ENCODE measurements around the gene ABCG5.

Gene ABCG5

DNA sequence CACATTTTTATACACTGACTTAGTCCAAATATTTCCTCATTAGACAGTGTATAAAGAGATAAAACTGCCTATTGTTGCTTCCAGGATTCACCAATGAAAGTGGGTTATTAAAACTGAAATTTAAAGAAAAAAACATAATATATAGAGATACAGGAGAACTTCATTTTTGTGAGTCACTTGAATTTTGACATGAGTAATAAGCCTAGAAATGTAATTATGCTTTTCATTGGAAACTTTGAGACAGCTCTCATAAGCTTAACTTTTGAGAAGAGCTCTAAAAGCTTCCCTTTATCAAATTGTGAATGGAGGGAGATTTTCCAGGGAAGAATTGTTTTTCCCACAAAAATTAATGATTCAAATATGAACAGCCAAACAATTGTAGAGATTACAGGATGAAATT lies 50.7 kb downstream of the ABCG5 start:
- no peak overlapping the region for H3K4me3 ChIP-seq (ENCODE audit: low read depth, low read length)
- no peaks in the 10 kb centered on the region for H3K79me2 ChIP-seq (ENCODE audit: control insufficient read depth, insufficient read depth, low read length, unreplicated experiment)
- H3K36me3 ChIP-seq (ENCODE audit: insufficient read depth, low read length), result no peaks in the 10 kb centered on the region
- H2AFZ ChIP-seq (ENCODE audit: low read length, unreplicated experiment), result no peak overlapping the region
- no peak overlapping the region for H3K27ac ChIP-seq (ENCODE audit: low read depth, low read length)
- H3K4me1 ChIP-seq (ENCODE audit: control insufficient read depth, insufficient read depth, low read length, unreplicated experiment), result no peaks in the 10 kb centered on the region
- no peaks in the 10 kb centered on the region for H3K27me3 ChIP-seq (ENCODE audit: insufficient read depth, low read length)

DNA sequence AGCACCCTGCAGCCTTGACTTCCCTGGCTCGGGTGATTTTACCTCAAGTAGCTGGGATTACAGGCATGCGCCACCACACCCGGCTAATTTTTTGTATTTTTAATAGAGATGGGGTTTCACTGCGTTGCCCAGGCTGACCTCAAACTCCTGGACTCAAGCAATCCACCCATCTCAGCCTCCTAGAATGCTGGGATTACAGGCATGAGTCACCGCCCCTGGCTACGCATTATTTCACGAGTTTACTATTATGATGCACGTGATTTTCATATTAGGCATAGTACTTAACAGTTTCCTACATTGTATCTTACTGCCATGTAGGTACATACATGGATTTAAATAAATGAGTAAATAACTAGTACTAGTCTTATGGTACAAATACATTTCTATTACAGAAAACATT lies 60.4 kb downstream of the ABCG5 start:
- H3K36me3 ChIP-seq (ENCODE audit: insufficient read depth, low read length), result peaks cover 5% of the 10 kb centered on the region; the same call in 1 of the 2 replicates
- H3K27me3 ChIP-seq (ENCODE audit: insufficient read depth, low read length), result no peaks in the 10 kb centered on the region
- H3K27ac ChIP-seq (ENCODE audit: low read depth, low read length), result no peak overlapping the region
- no peak overlapping the region for H2AFZ ChIP-seq (ENCODE audit: low read length, unreplicated experiment)
- no peaks in the 10 kb centered on the region for H3K79me2 ChIP-seq (ENCODE audit: control insufficient read depth, insufficient read depth, low read length, unreplicated experiment)
- no peaks in the 10 kb centered on the region for H3K4me1 ChIP-seq (ENCODE audit: control insufficient read depth, insufficient read depth, low read length, unreplicated experiment)
- no peak overlapping the region for H3K4me3 ChIP-seq (ENCODE audit: low read depth, low read length)

DNA sequence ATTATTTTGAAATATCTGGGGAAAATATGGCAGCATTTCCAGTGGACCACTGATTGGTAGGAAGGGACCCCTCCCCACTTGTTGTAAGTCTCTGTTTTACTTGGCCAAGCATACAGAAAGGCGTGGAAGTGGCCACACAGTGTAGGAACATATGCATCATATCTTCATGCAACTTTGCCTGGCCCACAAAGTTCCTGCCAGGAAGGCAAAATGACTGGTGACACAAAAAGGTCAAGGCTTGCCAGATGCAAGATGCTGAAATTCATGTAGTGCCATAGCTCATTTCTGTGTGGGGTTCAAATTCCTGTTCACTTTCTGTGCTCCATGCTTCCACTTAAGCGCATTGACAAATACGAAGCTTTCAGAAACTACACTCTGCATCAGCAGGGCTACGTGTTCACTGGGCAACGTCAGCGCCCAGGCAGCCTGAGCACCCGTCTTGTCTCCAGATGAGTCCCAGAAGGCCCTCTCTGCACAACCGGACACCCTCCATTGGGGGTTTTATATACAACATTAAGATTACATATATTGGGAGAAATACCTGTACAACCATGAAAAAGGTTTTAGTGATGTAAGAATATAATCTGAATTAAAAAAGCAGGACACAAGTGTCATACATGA lies 61.2 kb downstream of the ABCG5 start:
- no peaks in the 10 kb centered on the region for H3K79me2 ChIP-seq (ENCODE audit: control insufficient read depth, insufficient read depth, low read length, unreplicated experiment)
- no peak overlapping the region for H3K4me3 ChIP-seq (ENCODE audit: low read depth, low read length)
- no peaks in the 10 kb centered on the region for H3K27me3 ChIP-seq (ENCODE audit: insufficient read depth, low read length)
- no peak overlapping the region for H2AFZ ChIP-seq (ENCODE audit: low read length, unreplicated experiment)
- H3K27ac ChIP-seq (ENCODE audit: low read depth, low read length), result no peak overlapping the region
- peaks cover 5% of the 10 kb centered on the region; the same call in 1 of the 2 replicates for H3K36me3 ChIP-seq (ENCODE audit: insufficient read depth, low read length)
- H3K4me1 ChIP-seq (ENCODE audit: control insufficient read depth, insufficient read depth, low read length, unreplicated experiment), result no peaks in the 10 kb centered on the region

DNA sequence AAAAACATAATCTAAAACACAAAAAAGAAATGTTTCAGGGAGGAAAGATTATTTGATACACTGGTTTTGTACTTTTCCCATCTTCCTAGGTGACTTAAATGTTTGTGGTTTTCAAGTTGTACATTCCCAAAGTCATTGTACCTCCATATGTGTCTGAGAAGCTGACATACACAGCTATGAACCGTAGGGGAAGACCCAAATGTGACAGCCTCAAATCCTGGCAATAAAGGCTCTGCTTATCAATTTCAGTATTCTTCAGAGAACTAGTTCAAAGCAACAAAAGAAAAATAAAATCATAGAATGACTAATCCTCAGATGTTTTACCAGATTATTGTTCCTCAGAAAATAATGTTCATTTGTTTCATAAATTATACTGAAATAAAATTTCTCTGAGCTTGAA lies 62.3 kb downstream of the ABCG5 start:
- Histone ChIP-seq H3K79me2 (ENCODE audit: control insufficient read depth, insufficient read depth, low read length, unreplicated experiment) (no peaks in the 10 kb centered on the region), H2AFZ (ENCODE audit: low read length, unreplicated experiment) (no peak overlapping the region), H3K27me3 (ENCODE audit: insufficient read depth, low read length) (no peaks in the 10 kb centered on the region), H3K4me3 (ENCODE audit: low read depth, low read length) (no peak overlapping the region), H3K36me3 (ENCODE audit: insufficient read depth, low read length) (peaks cover 5% of the 10 kb centered on the region; the same call in 1 of the 2 replicates), H3K4me1 (ENCODE audit: control insufficient read depth, insufficient read depth, low read length, unreplicated experiment) (no peaks in the 10 kb centered on the region), H3K27ac (ENCODE audit: low read depth, low read length) (no peak overlapping the region)

DNA sequence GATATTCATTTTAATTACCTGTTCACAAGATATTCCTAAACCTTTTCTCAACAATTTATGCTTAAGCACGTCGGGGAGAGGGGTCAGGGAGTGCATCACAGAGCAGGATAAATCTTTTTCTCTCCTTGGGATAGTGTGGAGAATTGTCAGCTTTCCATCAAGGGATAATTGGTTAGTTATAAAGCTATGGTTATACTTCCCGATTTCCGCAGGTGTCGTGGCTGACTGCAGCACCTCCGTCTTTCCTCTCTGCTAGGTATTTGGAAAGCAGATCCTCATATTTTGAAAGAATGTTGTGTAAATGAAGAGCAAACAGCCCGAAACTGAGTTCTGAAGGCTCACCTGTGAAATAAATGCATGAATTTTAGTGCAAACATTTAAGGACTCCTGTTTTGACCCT lies 64.0 kb downstream of the ABCG5 start:
- Histone ChIP-seq H3K79me2 (ENCODE audit: control insufficient read depth, insufficient read depth, low read length, unreplicated experiment) (no peaks in the 10 kb centered on the region), H3K27me3 (ENCODE audit: insufficient read depth, low read length) (no peaks in the 10 kb centered on the region), H3K4me1 (ENCODE audit: control insufficient read depth, insufficient read depth, low read length, unreplicated experiment) (no peaks in the 10 kb centered on the region), H3K27ac (ENCODE audit: low read depth, low read length) (peak overlapping the region; percentile 76), H3K4me3 (ENCODE audit: low read depth, low read length) (peak overlapping the region; percentile 85), H2AFZ (ENCODE audit: low read length, unreplicated experiment) (peak overlapping the region; percentile 73), H3K36me3 (ENCODE audit: insufficient read depth, low read length) (peaks cover 5% of the 10 kb centered on the region; the same call in 1 of the 2 replicates)

DNA sequence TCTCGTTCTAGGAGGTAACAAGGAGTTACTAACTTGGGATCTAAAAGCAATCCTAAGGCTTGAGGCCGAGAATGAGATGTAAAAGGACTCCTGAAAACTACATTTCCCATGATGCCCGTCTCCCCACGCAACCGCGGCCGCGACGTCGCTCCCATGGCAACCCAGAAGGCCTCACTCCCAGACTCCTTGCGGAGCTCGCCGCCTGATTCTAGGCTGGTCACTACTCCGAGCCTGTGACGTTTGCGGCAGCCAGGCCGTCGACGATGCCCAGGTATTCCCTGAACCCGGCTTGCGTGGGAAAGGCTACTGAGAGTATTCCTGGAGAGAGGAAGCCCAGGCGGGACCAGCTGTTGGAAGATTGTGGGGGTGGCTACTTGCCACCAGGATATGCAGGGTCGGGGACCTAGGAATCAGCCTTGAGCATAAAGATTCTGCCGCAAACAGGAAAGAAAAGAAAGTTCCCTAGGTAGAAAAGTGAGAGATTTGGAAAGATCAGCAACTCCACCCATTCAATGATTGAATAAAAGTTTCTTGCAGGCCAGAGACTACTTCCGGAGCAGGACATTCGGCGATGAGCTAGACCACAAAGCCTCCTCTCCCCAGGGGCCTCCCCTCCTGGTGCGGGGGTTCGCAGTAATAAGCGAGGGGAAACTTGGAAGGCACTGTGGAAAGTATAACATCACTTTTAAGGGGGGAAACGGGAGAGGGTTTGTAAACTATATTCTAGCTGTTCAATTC lies 64.6 kb downstream of the ABCG5 start, which contains the start of gene DYNC2LI1:
DYNC2LI1 (plus strand) TSS at position 164 of the 738 bp plus-strand sequence; CDS start at position 264, 100 bp downstream.
- H2AFZ ChIP-seq (ENCODE audit: low read length, unreplicated experiment), result peak within 1 kb of the TSS; percentile 73
- peak within 1 kb of the TSS; percentile 85 for H3K4me3 ChIP-seq (ENCODE audit: low read depth, low read length)
- peak within 1 kb of the TSS; percentile 76 for H3K27ac ChIP-seq (ENCODE audit: low read depth, low read length)
- peaks cover 5% of the 10 kb centered on the region; the same call in 1 of the 2 replicates for H3K36me3 ChIP-seq (ENCODE audit: insufficient read depth, low read length)
- H3K79me2 ChIP-seq (ENCODE audit: control insufficient read depth, insufficient read depth, low read length, unreplicated experiment), result no peaks in the 10 kb centered on the region
- no peaks in the 10 kb centered on the region for H3K4me1 ChIP-seq (ENCODE audit: control insufficient read depth, insufficient read depth, low read length, unreplicated experiment)
- H3K27me3 ChIP-seq (ENCODE audit: insufficient read depth, low read length), result no peaks in the 10 kb centered on the region

DNA sequence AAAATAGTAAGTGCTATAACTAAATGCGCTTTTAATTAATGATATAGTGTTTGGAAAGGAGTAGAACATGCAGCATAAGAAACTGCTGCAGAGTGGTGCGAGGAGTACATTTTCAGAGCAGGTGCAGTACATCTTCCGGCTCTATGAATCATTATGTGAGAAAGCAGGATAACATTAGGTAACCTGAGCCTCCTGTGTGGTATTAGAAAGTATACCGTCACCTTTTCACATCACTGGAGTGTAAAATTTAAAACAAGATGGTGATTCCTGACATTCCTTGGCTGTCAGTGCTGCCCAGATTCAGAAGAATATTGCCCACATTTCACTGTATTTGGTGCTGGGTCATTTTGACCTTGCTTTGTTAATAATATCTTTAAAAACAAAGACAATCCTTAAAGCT lies 72.6 kb downstream of the ABCG5 start:
- Histone ChIP-seq H3K27me3 (ENCODE audit: insufficient read depth, low read length) (no peaks in the 10 kb centered on the region), H2AFZ (ENCODE audit: low read length, unreplicated experiment) (no peak overlapping the region), H3K79me2 (ENCODE audit: control insufficient read depth, insufficient read depth, low read length, unreplicated experiment) (no peaks in the 10 kb centered on the region), H3K27ac (ENCODE audit: low read depth, low read length) (no peak overlapping the region), H3K36me3 (ENCODE audit: insufficient read depth, low read length) (no peaks in the 10 kb centered on the region), H3K4me3 (ENCODE audit: low read depth, low read length) (no peak overlapping the region), H3K4me1 (ENCODE audit: control insufficient read depth, insufficient read depth, low read length, unreplicated experiment) (no peaks in the 10 kb centered on the region)

DNA sequence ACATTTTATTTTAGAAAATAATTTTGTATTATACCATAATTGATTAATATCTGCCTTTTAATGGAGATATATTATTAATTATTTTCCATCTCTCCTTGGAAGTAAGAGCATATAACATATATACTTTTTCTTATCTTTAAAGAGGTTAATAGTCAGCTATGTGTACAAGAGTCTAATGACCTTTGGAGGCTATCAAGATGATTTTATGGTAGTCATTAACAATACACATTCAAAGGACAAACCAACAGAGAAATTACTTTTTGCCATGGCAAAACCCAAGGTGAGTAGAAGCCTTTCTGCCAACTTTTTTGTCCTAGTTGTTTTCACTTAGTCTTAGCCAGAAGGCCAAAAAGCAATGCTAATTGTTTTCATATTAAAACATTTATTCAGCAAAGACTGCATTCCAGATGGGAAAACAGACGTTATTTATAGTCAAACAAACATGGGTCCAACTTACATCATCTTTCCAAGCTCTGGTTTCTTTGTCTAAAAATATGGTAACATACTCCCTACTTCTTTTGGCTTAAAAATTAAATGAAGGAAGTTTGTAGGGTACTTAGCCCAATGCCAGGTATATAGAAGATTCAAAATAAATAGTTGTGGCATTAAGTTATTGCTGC lies 74.4 kb downstream of the ABCG5 start:
- Histone ChIP-seq H2AFZ (ENCODE audit: low read length, unreplicated experiment) (no peak overlapping the region), H3K27ac (ENCODE audit: low read depth, low read length) (no peak overlapping the region), H3K4me3 (ENCODE audit: low read depth, low read length) (no peak overlapping the region), H3K79me2 (ENCODE audit: control insufficient read depth, insufficient read depth, low read length, unreplicated experiment) (no peaks in the 10 kb centered on the region), H3K27me3 (ENCODE audit: insufficient read depth, low read length) (no peaks in the 10 kb centered on the region), H3K36me3 (ENCODE audit: insufficient read depth, low read length) (no peaks in the 10 kb centered on the region), H3K4me1 (ENCODE audit: control insufficient read depth, insufficient read depth, low read length, unreplicated experiment) (peaks cover 7% of the 10 kb centered on the region)

DNA sequence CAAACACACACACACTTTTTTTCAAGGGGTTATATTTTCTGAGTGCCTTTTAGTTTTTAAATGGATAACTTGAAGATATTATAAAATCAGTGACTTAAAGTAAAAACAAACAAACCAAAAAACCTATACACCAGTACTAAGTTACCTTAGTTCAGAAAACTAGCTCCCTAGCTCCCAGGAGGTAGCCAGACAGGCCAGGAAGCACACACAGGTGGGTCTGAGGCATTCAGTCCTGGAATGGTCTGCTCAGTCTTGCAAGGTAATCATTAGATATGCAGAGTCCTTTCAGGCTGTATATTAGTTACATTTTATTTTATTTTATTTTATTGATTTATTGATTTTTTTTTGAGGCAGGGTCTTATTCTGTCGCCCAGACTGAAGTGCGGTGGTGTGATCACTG lies 75.5 kb downstream of the ABCG5 start:
- H3K79me2 ChIP-seq (ENCODE audit: control insufficient read depth, insufficient read depth, low read length, unreplicated experiment), result no peaks in the 10 kb centered on the region
- peaks cover 18% of the 10 kb centered on the region for H3K4me1 ChIP-seq (ENCODE audit: control insufficient read depth, insufficient read depth, low read length, unreplicated experiment)
- no peak overlapping the region for H3K27ac ChIP-seq (ENCODE audit: low read depth, low read length)
- H3K36me3 ChIP-seq (ENCODE audit: insufficient read depth, low read length), result no peaks in the 10 kb centered on the region
- no peaks in the 10 kb centered on the region for H3K27me3 ChIP-seq (ENCODE audit: insufficient read depth, low read length)
- no peak overlapping the region for H2AFZ ChIP-seq (ENCODE audit: low read length, unreplicated experiment)
- no peak overlapping the region for H3K4me3 ChIP-seq (ENCODE audit: low read depth, low read length)
